HG03460 (cell line): ENCODE data around the gene TPPP.
"Not testable (repeated sequence)": the region's sequence is repeated elsewhere in the genome, so short reads cannot be mapped to it uniquely, and the experiment has no call there.

Source experiments
- ATAC-seq: cut with Tn5 transposase; IDR thresholded peaks from one replicate; pipeline ENCODE4 v1.9.1; 2021; ENCODE audit not compliant: unreplicated experiment

Gene TPPP

DNA sequence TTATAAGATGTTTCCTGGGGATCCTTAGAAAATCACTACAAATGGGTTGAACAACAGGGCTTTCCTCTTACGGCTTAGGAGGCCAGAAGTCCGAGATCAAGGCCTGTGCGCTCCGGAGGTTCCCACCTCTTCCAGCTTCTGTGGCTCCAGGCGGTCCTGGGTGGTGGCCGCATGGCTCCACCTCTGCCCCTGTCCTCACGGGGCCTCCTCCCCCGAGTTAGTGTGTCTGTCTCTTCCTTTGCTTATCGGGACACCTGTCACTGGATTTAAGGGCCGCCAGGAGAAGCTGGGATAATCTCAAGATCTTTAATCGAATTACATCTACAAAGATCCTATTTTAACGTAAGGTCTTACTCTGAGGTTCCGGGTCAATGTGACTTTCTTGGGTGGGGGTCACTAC lies 2.3 kb upstream of the TPPP start:
- ATAC-seq: not testable (repeated sequence)

DNA sequence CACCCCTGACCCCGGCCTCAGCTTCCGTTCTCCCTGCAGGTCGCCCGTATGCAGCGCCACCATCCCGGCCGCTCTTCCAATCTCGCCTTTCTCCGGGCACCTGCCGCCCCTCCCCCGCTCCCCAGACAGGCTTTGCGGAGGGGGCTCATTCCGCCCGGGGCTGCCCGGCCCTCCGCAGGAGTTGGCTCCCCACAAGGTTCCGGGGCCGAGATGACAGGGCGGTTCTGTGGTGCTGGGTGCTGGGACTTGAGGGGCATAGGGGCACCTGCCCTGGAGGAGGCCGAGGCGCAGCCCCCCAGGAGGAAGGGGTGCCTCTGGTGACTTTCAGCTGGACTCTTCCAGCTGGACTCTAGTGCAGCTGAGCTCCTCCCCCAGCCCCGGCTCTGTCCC lies 885 bp upstream of the TPPP start:
- ATAC-seq: not testable (repeated sequence)

- peak; percentile 9 for ATAC-seq
Observed at GRCh38 chr5:692529-693041, 567 bp downstream of the TPPP start.

- ATAC-seq: no peak
Observed at GRCh38 chr5:691817-692528, 1.2 kb downstream of the TPPP start.

GRCh38 chr5:691049-691448 lies 2.1 kb downstream of the TPPP start:
- ATAC-seq: not testable (repeated sequence)

- ATAC-seq: not testable (repeated sequence)
Observed at GRCh38 chr5:690293-690692, 2.9 kb downstream of the TPPP start.

DNA sequence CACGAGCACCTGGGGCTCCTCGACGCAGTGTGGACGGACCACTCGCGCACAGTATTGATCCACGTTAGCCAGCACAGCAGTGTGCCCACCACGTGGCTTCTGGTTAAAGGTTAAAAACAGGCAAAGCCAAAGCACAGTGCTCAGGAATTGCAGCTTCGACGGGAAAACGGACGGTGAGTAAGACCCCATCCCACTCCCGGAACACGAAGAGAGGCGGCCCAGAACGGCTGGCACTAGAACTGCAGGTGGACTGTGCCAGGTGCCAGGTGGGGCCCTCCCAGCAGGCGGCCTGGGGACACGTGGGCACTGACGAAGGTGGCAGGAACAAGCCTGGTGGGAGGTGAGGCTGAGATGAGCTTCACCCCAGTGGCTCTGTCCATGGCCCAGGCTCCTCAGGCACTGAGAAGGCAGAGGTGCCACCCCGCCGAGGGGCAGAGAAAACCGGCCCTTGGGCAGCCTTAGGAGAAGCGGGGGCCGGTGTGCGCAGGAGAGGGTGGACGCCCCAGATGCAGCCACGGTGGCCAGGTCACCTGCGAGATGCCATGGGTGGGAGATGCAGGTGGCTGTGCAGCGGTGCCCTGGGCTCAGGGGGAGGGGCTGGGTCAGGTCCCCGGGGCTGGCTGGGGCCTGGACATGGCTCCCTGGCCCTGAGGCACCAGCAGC lies 4.7 kb downstream of the TPPP start:
- not testable (repeated sequence) for ATAC-seq

DNA sequence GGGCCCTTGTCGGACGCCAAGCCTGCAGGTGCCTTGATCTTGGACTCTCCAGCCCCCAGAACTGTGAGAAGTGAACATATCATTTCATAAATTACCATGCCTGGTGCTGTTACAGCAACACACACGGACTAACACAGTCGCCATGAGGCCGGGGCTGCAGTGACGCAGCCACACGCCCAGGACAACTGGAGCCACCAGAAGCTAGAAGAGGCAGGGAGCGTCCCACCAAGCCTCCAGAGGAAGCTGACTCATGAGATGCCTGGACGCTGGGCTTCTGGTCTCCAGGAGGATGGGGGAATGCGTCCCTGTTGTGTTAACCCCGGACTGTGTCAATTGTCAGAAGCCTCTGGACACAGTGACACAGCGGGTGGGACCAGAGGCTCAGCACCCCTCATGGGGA lies 6.2 kb downstream of the TPPP start:
- not testable (repeated sequence) for ATAC-seq

DNA sequence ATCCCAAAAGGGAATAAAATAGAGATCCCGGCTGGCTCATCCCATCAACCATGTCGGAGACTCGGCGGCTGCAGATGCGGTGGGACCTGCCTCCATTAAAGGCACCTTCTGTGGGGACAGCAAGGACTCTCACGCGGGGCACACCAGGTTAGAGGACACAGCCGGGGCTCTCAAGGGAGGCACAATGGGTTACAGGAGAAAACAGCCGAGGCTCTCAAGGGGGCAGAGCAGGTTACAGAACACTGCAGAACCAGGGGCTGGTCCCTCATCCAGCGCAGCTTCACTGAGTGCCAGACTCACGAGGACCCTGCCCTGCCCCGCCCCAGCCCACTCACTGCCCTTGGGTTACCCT lies 7.0 kb downstream of the TPPP start:
- ATAC-seq: not testable (repeated sequence)

GRCh38 chr5:685262-686171 lies 7.6 kb downstream of the TPPP start:
- no peak for ATAC-seq

DNA sequence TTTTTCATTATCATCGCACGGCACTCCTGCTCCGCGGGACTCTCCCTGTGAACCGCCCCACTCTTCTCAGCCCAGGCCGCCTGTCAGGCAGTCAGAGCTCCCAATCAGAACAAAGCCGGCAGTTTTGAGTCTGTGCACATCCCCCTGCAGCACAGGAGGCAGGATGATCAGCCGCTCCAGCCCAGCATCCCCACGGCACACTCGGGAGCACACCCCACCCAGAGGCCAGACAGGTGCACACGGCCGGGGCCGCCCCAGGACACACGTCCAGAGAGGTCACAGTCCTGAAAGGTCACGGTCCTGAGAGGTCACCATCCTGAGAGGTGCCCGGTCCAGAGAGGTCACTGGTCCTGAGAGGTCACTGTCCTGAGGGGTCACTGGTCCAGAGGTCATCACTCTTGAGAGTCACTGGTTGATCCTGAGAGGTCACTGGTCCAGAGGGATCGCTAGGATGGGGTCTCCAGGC lies 8.4 kb downstream of the TPPP start:
- no peak for ATAC-seq

DNA sequence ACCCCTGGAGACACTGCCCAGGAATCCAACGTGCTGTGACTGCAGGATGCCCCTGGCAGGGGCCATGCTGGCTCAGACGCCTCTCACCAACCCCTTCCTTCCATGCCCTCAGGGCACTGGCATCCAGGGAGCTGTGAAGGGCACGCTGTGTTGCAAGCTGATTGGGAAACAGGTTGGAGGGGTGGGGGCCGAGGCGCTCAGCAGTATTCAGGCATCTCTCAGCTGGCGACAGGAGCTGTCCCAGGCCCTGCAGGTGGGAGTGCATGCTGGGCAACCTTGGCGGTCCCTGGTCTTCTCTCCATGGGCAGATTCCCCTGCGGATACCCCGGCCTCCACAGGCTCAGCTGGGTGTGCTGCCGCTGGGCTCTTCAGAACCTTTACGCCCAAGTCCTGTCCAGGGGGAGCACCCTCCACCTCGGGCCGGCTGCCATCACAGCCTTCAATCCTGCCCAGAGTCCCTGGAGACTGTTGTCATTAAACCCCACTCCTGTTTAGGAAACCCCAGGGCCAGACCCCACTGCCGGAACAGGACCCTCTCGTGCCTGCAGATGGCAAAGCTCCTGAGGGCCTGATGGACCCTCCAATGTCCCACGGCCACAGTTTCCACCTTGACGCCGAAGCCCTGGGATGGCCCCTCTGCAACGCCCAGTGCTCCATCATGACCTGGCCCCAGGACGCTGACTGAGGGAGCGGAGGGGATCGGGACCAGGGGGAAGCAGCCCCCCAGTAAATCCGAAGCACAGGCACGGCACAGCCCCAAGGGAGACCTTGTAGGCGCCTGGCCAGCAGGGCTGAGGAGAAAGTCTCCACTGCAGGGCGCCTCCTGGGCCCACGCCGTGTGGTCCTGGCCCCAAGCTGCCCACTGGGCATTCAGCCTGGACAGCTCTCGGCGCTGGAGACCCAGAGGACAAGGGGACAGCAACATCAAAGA lies 9.3 kb downstream of the TPPP start:
- ATAC-seq: no peak

DNA sequence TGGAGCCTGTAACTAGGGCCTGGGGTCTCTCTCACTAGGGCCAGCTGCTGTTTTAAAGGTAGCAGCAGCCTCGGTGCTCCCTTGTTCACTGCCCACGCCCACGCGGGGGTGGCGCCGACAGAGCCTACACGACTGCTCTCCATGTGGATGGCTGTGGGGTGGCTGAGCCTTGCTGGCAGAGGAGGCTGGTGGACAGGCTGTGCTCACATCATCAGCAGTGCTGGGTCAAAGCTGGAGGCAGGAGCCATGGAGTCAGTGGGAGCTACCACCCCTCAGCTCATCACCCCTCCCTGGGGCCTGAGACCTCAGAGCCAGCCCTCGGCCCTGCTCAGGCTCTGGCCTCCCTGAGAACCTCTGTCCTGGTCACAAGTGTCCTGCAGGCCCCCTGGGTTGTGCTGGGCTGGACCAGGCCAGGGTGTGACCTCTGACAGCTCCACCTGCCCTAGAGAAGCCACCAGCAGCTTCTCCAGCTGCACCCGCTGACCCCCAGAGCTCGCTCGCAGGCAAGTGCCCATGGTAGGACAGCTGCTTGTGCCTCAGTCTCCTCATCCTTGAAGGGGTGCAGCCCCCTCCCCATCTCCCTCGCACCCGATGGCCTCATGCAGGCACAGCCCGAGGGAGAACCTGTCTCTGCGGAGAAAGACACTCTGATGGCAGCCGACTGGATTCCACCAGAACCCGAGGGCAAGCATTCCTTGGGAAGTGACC lies 10.3 kb downstream of the TPPP start:
- not testable (repeated sequence) for ATAC-seq

- not testable (repeated sequence) for ATAC-seq
Observed at GRCh38 chr5:682216-682615, 10.9 kb downstream of the TPPP start.

GRCh38 chr5:681317-682191 lies 11.6 kb downstream of the TPPP start:
- ATAC-seq: not testable (repeated sequence)

- ATAC-seq: not testable (repeated sequence)
Observed at GRCh38 chr5:680836-681235, 12.3 kb downstream of the TPPP start.

GRCh38 chr5:680118-680795 lies 12.9 kb downstream of the TPPP start:
- ATAC-seq: not testable (repeated sequence)
